ENCODE measurements around the gene HOXA6. TPM values are rescaled to one million over a fixed set of nuclear protein-coding genes. Genes with fewer than 3 reads are reported as not detected.

The HOXA6 gene
- total RNA-seq, 1 experiment from 2014 or later = 12.4 TPM

DNA sequence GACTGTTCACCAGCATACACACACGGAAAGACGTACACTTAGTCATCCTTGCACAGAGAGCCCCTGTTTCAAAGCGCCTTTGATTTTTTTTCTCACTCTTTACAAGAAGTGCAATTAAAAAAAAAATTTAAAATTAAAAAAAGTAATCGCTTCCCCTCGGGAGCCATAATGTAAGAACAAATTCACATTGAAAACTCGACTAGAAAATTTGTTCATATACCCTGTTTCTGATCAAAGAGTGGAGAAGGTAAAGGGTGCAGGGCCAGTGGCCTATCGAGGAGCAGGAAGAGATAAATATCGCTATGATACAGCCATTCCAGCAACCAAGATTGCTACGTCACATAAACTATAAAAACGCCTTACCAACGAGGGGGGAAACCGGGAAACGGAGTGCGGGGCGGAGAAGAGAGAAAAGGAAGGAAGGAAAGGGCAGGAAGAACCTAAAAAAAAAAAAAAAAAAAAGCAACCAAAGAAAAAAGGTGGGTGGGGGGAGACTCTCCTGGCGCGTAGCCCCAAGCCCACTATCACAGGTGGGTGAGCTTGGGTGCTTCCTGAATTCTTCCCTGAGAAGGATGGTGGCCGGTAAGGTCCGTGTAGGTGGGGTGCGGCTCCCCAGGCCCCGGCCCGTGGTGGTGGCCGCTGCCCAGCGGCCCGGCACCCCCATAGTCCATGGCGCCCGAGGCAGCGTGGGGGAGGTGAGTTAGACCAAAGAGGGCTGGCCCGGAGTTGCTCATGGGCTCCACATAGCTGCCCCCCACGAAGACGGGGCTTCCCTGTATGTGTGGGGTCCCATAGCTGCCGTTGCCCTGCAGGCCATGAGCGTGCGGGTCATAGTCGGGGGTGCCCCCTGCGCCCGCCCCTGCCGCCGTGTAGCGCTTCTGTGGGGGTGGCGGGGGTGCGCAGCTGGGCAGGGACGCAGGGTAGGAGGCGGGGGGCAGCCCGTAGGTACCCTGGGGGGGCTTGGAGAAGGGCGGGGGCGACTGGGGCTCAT is 39.9 kb downstream of the HOXA6 start:
- CTCF ChIA-PET = interaction anchor here (0.7 kb wide), 1 partner anchor 233 kb away, joined by 3 read pairs; no protein-coding TSS in a partner anchor
- peaks cover 10% of the 10 kb centered on the region for H3K36me3 Mint-ChIP-seq (ENCODE audit: insufficient read depth, unreplicated experiment)
- DNase-seq = no peak
- H3K27ac Mint-ChIP-seq (ENCODE audit: unreplicated experiment) = no peak overlapping the region
- intact Hi-C loops (cut with micrococcal nuclease; ENCODE audit: unreplicated experiment) = no loop called here
- no peak overlapping the region for H3K4me3 Mint-ChIP-seq (ENCODE audit: low read depth, unreplicated experiment)
- H3K9me3 Mint-ChIP-seq (ENCODE audit: low read depth, unreplicated experiment) = no peaks in the 10 kb centered on the region
- TF ChIP-seq, protein P1, sequence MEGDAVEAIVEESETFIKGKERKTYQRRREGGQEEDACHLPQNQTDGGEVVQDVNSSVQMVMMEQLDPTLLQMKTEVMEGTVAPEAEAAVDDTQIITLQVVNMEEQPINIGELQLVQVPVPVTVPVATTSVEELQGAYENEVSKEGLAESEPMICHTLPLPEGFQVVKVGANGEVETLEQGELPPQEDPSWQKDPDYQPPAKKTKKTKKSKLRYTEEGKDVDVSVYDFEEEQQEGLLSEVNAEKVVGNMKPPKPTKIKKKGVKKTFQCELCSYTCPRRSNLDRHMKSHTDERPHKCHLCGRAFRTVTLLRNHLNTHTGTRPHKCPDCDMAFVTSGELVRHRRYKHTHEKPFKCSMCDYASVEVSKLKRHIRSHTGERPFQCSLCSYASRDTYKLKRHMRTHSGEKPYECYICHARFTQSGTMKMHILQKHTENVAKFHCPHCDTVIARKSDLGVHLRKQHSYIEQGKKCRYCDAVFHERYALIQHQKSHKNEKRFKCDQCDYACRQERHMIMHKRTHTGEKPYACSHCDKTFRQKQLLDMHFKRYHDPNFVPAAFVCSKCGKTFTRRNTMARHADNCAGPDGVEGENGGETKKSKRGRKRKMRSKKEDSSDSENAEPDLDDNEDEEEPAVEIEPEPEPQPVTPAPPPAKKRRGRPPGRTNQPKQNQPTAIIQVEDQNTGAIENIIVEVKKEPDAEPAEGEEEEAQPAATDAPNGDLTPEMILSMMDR (IDR thresholded peaks at IDR 0.05; ENCODE audit: unreplicated experiment) = no peak
- H3K4me1 Mint-ChIP-seq (ENCODE audit: low read depth, unreplicated experiment) = peaks cover 39% of the 10 kb centered on the region
- no TSS peak for BruUV-seq (replicated peaks)
- H3K27me3 Mint-ChIP-seq (ENCODE audit: unreplicated experiment) = peaks cover 22% of the 10 kb centered on the region

DNA sequence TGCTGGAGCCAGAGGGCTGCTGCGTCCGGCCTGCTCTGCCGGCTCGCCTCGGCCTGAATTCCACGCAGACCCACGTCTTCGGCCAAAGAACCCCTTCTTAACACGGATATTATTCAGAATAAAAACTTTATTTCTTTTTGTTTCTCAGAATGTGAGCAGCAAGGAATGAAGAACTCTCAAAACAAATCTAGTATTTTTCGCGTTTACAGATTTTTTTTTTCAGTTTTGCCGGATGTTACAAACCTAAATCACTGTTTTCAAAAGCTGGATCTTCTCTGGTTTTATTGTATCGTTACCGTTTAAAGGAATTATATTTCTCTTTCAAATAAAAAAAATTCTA is 40.7 kb downstream of the HOXA6 start:
- intact Hi-C loops (cut with micrococcal nuclease; ENCODE audit: unreplicated experiment) = no loop called here
- no TSS peak for BruUV-seq (replicated peaks)
- peaks cover 6% of the 10 kb centered on the region for H3K36me3 Mint-ChIP-seq (ENCODE audit: insufficient read depth, unreplicated experiment)
- H3K27me3 Mint-ChIP-seq (ENCODE audit: unreplicated experiment) = peaks cover 28% of the 10 kb centered on the region
- no peak for DNase-seq
- no peak overlapping the region for H3K27ac Mint-ChIP-seq (ENCODE audit: unreplicated experiment)
- peaks cover 32% of the 10 kb centered on the region for H3K4me1 Mint-ChIP-seq (ENCODE audit: low read depth, unreplicated experiment)
- no peak overlapping the region for H3K4me3 Mint-ChIP-seq (ENCODE audit: low read depth, unreplicated experiment)
- no peaks in the 10 kb centered on the region for H3K9me3 Mint-ChIP-seq (ENCODE audit: low read depth, unreplicated experiment)
- TF ChIP-seq, protein P1 (IDR thresholded peaks at IDR 0.05; ENCODE audit: unreplicated experiment) = no peak
- CTCF ChIA-PET = interaction anchor here (0.7 kb wide), 1 partner anchor 232 kb away, joined by 3 read pairs; no protein-coding TSS in a partner anchor

DNA sequence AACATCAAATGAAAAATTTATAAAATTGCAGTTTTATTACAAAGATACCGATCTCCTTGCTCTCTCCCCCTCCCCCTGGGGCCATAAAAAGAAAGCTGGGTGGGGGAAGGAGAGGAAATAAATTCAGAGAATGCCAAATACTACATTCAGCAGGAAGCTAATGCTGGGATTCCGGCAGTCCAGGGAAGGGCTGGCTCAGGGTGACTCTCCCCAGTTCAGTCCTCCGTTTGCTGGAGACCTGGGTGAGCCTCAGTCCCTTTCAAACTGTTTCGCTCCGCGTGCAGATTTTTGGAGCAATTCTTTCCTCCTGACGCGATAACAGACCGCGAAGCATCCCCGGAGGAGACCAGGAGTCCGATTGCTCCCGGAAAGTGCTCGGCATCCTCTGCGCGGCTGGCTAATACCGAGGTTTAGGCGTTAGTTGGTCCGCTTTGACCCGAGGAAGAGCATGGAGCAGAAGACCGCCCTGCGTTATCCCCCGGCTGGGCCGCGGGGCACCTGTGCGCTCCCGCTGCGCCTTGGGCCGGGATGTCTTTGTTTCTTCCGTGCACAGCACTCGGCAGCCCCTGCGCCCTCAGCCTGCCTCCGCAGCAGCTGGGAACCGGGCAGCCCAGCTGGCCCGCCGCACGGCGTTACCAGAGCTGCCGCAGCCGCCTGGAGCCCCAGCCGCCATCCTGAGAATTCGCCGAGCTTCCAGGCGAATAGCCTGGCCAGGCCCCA is 41.2 kb downstream of the HOXA6 start:
- no peaks in the 10 kb centered on the region for H3K9me3 Mint-ChIP-seq (ENCODE audit: low read depth, unreplicated experiment)
- no peak overlapping the region for H3K27ac Mint-ChIP-seq (ENCODE audit: unreplicated experiment)
- intact Hi-C loops (cut with micrococcal nuclease; ENCODE audit: unreplicated experiment) = no loop called here
- CTCF ChIA-PET = no interaction called here
- no TSS peak for BruUV-seq (replicated peaks)
- no peak overlapping the region for H3K4me3 Mint-ChIP-seq (ENCODE audit: low read depth, unreplicated experiment)
- H3K27me3 Mint-ChIP-seq (ENCODE audit: unreplicated experiment) = peaks cover 28% of the 10 kb centered on the region
- peaks cover 5% of the 10 kb centered on the region for H3K36me3 Mint-ChIP-seq (ENCODE audit: insufficient read depth, unreplicated experiment)
- no peak for DNase-seq
- H3K4me1 Mint-ChIP-seq (ENCODE audit: low read depth, unreplicated experiment) = peaks cover 26% of the 10 kb centered on the region
- TF ChIP-seq, protein P1 (IDR thresholded peaks at IDR 0.05; ENCODE audit: unreplicated experiment) = no peak

DNA sequence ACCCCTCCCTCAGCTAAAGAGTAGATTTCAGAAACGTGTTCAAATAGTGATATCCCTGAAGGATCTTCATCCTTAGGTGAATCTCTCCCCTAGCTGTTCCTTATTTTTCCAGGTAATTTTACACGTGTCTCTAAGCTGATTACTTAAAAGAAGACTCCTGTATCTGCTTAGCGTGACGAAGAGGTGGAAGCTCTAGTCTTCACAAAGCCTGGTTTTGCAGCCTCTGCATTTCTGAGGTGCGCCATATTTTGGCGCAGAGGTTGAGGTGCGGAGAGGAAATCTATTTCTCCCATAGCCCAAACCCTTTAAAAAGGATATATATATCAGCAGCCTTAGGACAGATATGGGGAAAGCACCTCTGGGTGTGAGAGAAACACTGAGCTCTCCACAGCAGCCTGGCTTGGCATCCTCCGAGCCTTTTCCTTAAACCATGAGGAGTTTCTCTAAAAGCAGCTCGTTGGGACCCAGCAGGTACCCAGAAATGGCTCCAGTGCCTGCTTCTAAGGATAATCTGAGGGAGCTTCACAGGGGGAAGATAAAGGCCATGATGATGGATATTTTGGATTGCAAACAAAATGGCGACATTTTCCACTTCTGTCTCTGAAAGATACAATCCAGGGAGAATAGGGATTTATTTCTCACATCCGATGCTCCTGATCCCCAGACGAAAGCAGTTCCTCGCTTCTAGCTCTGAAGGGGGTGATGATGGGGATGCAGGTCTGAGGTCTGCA is 42.1 kb downstream of the HOXA6 start:
- no peak for DNase-seq
- H3K36me3 Mint-ChIP-seq (ENCODE audit: insufficient read depth, unreplicated experiment) = peaks cover 5% of the 10 kb centered on the region
- CTCF ChIA-PET = no interaction called here
- TF ChIP-seq, protein P1 (IDR thresholded peaks at IDR 0.05; ENCODE audit: unreplicated experiment) = no peak
- H3K27ac Mint-ChIP-seq (ENCODE audit: unreplicated experiment) = no peak overlapping the region
- H3K27me3 Mint-ChIP-seq (ENCODE audit: unreplicated experiment) = peaks cover 28% of the 10 kb centered on the region
- peaks cover 21% of the 10 kb centered on the region for H3K4me1 Mint-ChIP-seq (ENCODE audit: low read depth, unreplicated experiment)
- no peaks in the 10 kb centered on the region for H3K9me3 Mint-ChIP-seq (ENCODE audit: low read depth, unreplicated experiment)
- intact Hi-C loops (cut with micrococcal nuclease; ENCODE audit: unreplicated experiment) = no loop called here
- no peak overlapping the region for H3K4me3 Mint-ChIP-seq (ENCODE audit: low read depth, unreplicated experiment)
- BruUV-seq (replicated peaks) = no TSS peak
